Coronary artery (tissue), 2 donors: ENCODE data around the gene CHD8.
A peak's percentile ranks its signal among the peaks of the same experiment; 100 is the strongest.

Experiments
- DNase-seq: peaks from one replicate; pipeline ENCODE4 v3.0.0-alpha.2; 2017; ENCODE audit warnings: low spot score
- H3K27ac ChIP-seq, 2 donors: fragments of 200-600 bp; sonication (generic); one replicate each; pipeline ENCODE4 v1.5.1; 2016 to 2019
- H3K4me3 ChIP-seq: fragments of 200-600 bp; sonication (generic); 2 replicates; pipeline ENCODE4 v1.5.1; 2016; ENCODE audit warnings: mild to moderate bottlenecking, moderate library complexity
- CTCF ChIP-seq: fragments of 200-600 bp; sonication (generic); IDR thresholded peaks from one replicate; pipeline ENCODE4 v1.5.1; 2019; ENCODE audit warnings: antibody characterized with exemption

Gene CHD8

DNA sequence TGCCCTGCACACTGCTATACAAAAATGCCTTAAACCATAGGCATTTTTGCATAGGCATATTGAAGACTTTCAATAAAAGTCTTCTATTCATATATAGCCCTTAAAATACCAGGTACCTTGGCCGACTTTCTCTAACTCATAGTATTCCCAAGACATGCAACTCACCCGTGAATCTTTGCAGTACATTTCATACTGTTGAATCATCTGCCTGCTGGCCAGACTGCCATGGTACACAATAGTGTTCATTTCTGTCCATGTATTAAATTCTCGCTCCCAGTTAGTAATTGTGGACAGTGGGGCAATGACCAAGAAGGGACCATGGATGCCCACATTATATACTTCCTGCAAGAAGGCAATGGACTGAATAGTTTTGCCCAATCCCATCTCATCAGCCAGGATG lies 47.8 kb downstream of the CHD8 start:
- H3K27ac ChIP-seq = no peak overlapping the region
- no peak overlapping the region for H3K4me3 ChIP-seq
- TF ChIP-seq CTCF = no peak
- no peak for DNase-seq

GRCh38 chr14:21406213-21406612 lies 49.7 kb downstream of the CHD8 start:
- Histone ChIP-seq H3K27ac (no peak overlapping the region), H3K4me3 (no peak overlapping the region)
- DNase-seq = no peak
- TF ChIP-seq CTCF = no peak

DNA sequence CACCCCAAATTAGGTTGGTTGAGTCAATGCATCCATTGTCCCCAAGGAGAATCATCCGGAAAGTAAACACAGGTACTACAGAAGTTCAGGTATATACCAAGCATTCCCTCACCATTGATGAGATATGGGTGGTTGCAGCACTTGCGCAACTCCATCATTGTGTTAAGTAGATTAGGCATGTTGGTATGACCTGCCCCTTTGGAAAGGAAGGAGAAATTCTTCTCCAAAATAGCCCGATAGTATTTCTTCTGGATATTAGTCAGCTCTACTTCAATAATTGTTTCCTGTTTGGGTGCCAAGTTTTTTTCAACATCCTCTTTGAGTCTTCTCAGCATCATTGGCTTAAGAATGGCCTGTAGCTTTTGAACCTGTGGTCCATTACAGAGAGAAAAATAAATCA lies 50.8 kb downstream of the CHD8 start:
- DNase-seq = no peak
- no peak overlapping the region for H3K4me3 ChIP-seq
- no peak for TF ChIP-seq CTCF
- H3K27ac ChIP-seq = no peak overlapping the region

DNA sequence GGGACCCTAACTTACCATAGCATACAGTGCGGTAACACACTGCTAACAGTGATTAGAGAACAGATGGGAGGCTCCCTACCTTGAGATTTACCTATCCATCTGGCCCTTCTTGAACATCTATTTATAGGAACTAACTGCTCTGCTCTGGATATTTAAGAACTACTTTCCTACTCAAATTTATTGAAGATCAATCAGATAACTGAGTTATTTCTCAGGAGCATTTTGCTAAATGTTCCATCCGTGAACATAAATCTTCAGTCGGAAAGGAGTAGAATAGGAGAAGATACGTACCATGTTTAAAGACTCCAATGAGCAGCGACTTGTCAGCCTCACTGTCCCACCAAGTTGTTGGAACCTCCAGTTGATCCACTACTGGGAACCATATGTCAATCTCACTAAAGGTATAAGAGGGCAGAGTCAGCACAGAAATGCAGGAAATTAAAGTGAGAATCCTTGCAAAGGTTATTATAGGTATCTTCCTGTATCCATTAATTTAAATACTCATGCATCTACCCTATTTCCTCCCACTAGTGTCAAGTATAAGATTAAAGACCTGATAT lies 56.5 kb downstream of the CHD8 start:
- no peak overlapping the region for H3K27ac ChIP-seq
- DNase-seq = no peak
- H3K4me3 ChIP-seq = no peak overlapping the region
- TF ChIP-seq CTCF = no peak

DNA sequence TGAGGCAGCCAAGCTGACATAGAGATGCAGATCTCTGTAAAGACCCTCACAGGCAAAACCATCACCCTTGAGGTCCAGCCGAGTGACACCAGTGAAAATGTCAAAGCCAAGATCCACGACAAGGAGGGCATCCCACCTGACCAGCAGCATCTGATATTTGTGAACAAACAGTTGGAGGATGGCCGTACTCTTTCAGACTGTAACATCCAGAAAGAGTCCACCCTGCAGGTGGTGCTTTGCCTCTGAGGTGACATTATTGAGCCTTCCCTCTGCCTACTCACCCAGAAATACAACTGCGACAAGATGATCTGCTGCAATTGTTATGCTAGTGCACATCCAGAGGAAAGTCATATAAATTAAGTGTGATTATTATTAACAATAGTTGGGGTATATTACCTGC lies 57.0 kb downstream of the CHD8 start:
- no peak overlapping the region for H3K4me3 ChIP-seq
- no peak for TF ChIP-seq CTCF
- H3K27ac ChIP-seq = no peak overlapping the region
- no peak for DNase-seq

- DNase-seq = no peak
- H3K4me3 ChIP-seq = no peak overlapping the region
- no peak overlapping the region for H3K27ac ChIP-seq
- TF ChIP-seq CTCF = no peak
Observed at GRCh38 chr14:21395450-21395849, 60.5 kb downstream of the CHD8 start.

DNA sequence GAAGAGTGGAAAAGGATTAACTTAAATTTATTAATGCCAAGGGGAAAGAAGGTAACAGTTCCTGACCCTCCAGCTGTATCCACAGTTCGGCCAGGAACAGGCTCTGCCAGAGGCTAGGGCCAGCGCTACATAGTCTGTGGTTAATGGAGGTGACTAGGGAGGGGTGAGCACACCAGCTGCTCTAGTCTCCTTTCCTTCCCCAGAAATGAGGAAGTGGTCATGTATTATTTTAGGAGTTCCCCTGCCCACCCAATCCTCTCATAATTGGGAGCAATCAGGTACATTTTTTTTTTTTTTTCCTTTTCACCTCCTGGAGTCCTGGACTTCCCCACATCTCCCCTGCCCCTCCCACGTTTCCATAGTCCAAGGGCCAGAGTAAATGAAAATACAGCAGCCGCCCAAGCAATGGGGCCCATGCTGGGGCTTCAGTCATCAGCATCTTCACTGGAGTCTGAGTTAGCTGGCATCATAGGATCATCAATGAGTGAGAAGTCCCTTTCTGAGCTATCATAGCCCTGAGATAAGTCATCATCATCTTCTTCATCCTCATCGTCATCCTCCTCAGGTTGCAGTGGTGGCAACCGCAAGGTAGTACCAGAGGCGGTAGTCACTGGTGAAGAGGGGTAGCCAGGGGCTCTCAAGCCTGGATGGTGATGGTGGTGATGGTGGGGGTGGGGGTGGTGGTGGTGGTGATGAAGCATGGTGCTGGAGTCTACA lies 70.6 kb downstream of the CHD8 start:
- H3K27ac ChIP-seq = peak overlapping the region; percentile 72 to 88
- no peak for TF ChIP-seq CTCF
- no peak for DNase-seq
- H3K4me3 ChIP-seq = no peak overlapping the region
